CD4-positive, alpha-beta T cell treated with Interleukin-4 for 1 hour (primary cell): ENCODE results near the gene PCOLCE2.

Source experiments
- DNase-seq, 2 donors: peaks; one replicate each; pipeline ENCODE4 v3.0.0-alpha.2; 2020 to 2022

PCOLCE2 gene

GRCh38 chr3:142808103-142808917, 80.6 kb downstream of the PCOLCE2 start:
- no peak for DNase-seq

- no peak for DNase-seq
These were observed 86.0 kb downstream of the PCOLCE2 start for GRCh38 chr3:142802891-142803290.

GRCh38 chr3:142801746-142802145, 87.1 kb downstream of the PCOLCE2 start:
- DNase-seq: no peak

- no peak for DNase-seq
These were observed 92.1 kb downstream of the PCOLCE2 start for GRCh38 chr3:142796823-142797222.

- DNase-seq: no peak
These were observed 93.6 kb downstream of the PCOLCE2 start for GRCh38 chr3:142795332-142795731.

GRCh38 chr3:142794508-142794907, 94.4 kb downstream of the PCOLCE2 start:
- DNase-seq: no peak

GRCh38 chr3:142787719-142788118, 101.2 kb downstream of the PCOLCE2 start:
- DNase-seq: no peak

- DNase-seq: no peak
These were observed 102.9 kb downstream of the PCOLCE2 start for GRCh38 chr3:142785996-142786395.

- DNase-seq: no peak
These were observed 104.7 kb downstream of the PCOLCE2 start for GRCh38 chr3:142784228-142784627.

GRCh38 chr3:142782616-142783015, 106.3 kb downstream of the PCOLCE2 start:
- no peak for DNase-seq

GRCh38 chr3:142779591-142779990, 109.3 kb downstream of the PCOLCE2 start:
- DNase-seq: no peak

GRCh38 chr3:142778541-142778940, 110.3 kb downstream of the PCOLCE2 start:
- DNase-seq: no peak

GRCh38 chr3:142777927-142778326, 111.0 kb downstream of the PCOLCE2 start:
- no peak for DNase-seq

- DNase-seq: no peak
These were observed 120.5 kb downstream of the PCOLCE2 start for GRCh38 chr3:142768338-142768737.
